RWPE1 (cell line): ENCODE data around the gene MOCOS.
"Not testable (repeated sequence)": the region's sequence is repeated elsewhere in the genome, so short reads cannot be mapped to it uniquely, and the experiment has no call there.

Experiments used
- CTCF ChIA-PET: fragments of 350-600 bp; sonication (Branson Sonifier 250); formaldehyde crosslinking; extraction: SDS; loops from one replicate; lab custom pipeline; 2021; lab: Yijun Ruan, JAX
- POLR2A ChIA-PET: fragments of 400-600 bp; formaldehyde crosslinking; extraction: SDS; loops from one replicate; lab custom pipeline; 2020; ENCODE audit warnings: antibody characterized with exemption; ENCODE audit not compliant: low non-redundant PET; lab: Yijun Ruan, JAX
- DNase-seq: peaks from one replicate; pipeline ENCODE4 v3.0.0; 2012; ENCODE audit warnings: low spot score
- H3K27ac ChIP-seq: fragments of 450-650 bp; 2 replicates; pipeline ENCODE4 v1.5.1; 2017
- TF ChIP-seq, protein P1 (sequence below): fragments of 450-650 bp; conservative IDR thresholded peaks from 2 replicates; pipeline ENCODE4 v1.5.1; 2017; ENCODE audit warnings: low read depth, mild to moderate bottlenecking

Gene MOCOS

DNA sequence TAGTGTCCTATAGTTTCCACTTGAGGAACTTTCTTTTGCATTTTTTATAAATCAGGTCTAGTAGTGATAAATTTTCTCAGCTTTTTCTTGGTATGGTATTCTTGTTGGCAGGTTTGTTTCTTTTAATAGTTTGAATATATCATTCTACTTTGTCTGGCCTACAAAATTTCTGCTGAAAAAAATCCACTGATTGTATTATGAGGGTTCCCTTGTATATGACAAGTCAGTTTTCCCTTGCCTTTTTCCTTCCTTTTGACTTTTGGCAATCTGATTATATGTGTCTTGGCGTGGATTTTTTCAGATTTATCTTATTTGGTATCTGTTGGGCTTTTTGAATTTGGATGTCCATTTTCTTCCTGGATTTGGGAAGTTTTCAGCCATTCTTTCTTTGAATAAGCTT, 41.9 kb downstream of the MOCOS start:
- CTCF ChIA-PET = no interaction called here
- DNase-seq = no peak
- H3K27ac ChIP-seq = no peak overlapping the region
- POLR2A ChIA-PET = no interaction called here
- TF ChIP-seq, protein P1, sequence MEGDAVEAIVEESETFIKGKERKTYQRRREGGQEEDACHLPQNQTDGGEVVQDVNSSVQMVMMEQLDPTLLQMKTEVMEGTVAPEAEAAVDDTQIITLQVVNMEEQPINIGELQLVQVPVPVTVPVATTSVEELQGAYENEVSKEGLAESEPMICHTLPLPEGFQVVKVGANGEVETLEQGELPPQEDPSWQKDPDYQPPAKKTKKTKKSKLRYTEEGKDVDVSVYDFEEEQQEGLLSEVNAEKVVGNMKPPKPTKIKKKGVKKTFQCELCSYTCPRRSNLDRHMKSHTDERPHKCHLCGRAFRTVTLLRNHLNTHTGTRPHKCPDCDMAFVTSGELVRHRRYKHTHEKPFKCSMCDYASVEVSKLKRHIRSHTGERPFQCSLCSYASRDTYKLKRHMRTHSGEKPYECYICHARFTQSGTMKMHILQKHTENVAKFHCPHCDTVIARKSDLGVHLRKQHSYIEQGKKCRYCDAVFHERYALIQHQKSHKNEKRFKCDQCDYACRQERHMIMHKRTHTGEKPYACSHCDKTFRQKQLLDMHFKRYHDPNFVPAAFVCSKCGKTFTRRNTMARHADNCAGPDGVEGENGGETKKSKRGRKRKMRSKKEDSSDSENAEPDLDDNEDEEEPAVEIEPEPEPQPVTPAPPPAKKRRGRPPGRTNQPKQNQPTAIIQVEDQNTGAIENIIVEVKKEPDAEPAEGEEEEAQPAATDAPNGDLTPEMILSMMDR = no peak

GRCh38 chr18:36240510-36240909, 53.2 kb downstream of the MOCOS start:
- POLR2A ChIA-PET, CTCF ChIA-PET, H3K27ac ChIP-seq, DNase-seq: not testable (repeated sequence)

GRCh38 chr18:36241831-36242230, 54.5 kb downstream of the MOCOS start:
- H3K27ac ChIP-seq = no peak overlapping the region
- TF ChIP-seq, protein P1 = no peak
- POLR2A ChIA-PET = no interaction called here
- no peak for DNase-seq
- CTCF ChIA-PET = no interaction called here

DNA sequence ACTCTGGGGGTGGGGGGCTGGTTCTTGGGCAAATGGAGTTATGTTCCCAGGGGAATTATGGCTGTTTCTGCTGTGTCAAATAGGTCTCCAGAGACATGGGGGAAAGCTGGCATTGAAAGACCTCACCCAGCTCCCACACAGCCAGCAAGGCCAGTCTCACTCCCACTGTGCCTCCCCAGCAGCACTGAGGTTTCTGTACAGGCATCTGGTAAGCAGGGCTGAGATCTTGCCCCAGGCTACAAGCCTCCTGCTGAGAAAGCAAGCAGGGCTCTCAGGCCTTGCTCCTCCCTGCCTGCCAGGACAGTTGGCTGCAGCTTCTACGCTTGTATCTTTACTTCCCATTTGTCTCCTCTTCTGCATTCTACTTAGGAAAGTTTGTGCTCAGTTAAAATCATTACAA, 59.7 kb downstream of the MOCOS start:
- ChIA-PET POLR2A (no interaction called here), CTCF (no interaction called here)
- TF ChIP-seq, protein P1 = no peak
- no peak overlapping the region for H3K27ac ChIP-seq
- no peak for DNase-seq

- TF ChIP-seq, protein P1 = no peak
- CTCF ChIA-PET = no interaction called here
- POLR2A ChIA-PET = no interaction called here
- no peak overlapping the region for H3K27ac ChIP-seq
- no peak for DNase-seq
These were observed 62.1 kb downstream of the MOCOS start for GRCh38 chr18:36249392-36249791.

DNA sequence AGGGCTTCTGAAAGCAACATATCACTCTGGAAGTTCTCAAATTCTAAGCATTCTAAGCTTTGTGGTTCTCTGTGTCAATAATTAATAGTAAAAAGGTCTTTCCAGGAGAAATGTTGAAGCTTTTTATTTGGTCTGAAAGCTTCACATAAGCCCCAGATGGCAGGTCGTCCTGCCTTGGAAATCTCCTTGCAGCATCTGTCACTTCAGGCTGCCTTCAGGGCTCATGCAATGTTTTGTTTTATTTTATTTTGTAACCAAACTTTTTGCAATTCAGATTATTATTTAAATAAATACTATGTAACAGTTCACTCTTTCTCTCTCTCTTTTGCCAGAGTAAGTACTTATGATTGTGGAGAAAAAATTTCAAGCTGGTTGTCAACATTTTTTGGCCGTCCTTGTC, 63.5 kb downstream of the MOCOS start:
- ChIA-PET CTCF (no interaction called here), POLR2A (no interaction called here)
- TF ChIP-seq, protein P1 = no peak
- DNase-seq = no peak
- H3K27ac ChIP-seq = no peak overlapping the region

GRCh38 chr18:36255072-36255698, 67.9 kb downstream of the MOCOS start:
- H3K27ac ChIP-seq = no peak overlapping the region
- TF ChIP-seq, protein P1 = no peak
- ChIA-PET POLR2A (no interaction called here), CTCF (no interaction called here)
- no peak for DNase-seq
